H9 (cell line): ENCODE measurements around the gene AHDC1. TPM values are rescaled to one million over a fixed set of nuclear protein-coding genes. Genes with fewer than 3 reads are reported as not detected.

ENCODE experiments used
- DNase-seq: peaks from one replicate; pipeline ENCODE4 v3.0.0-alpha.2; 2017
- H2AFZ ChIP-seq: one replicate; pipeline ENCODE4 v1.6.1; 2013; ENCODE audit warnings: mild to moderate bottlenecking, low read length, control low read depth, moderate library complexity
- H2AK5ac ChIP-seq: 2 replicates; pipeline ENCODE4 v1.6.1; 2013; ENCODE audit warnings: low read length, control low read depth, mixed read lengths; ENCODE audit not compliant: insufficient read length
- H2BK120ac ChIP-seq: one replicate; pipeline ENCODE4 v1.6.1; 2013; ENCODE audit warnings: low read depth, mild to moderate bottlenecking, low read length, control low read depth, inconsistent platforms; ENCODE audit not compliant: poor library complexity, severe bottlenecking
- H2BK12ac ChIP-seq: 2 replicates; pipeline ENCODE4 v1.6.1; 2013; ENCODE audit warnings: low read length, control low read depth, mixed read lengths, low read depth; ENCODE audit not compliant: insufficient read length
- H2BK15ac ChIP-seq: 2 replicates; pipeline ENCODE4 v1.6.1; 2013; ENCODE audit warnings: low read depth, low read length, control low read depth
- H2BK20ac ChIP-seq: one replicate; pipeline ENCODE4 v1.6.1; 2013; ENCODE audit warnings: low read depth, mild to moderate bottlenecking, low read length, control low read depth, inconsistent platforms; ENCODE audit not compliant: poor library complexity, severe bottlenecking
- H2BK5ac ChIP-seq: 2 replicates; pipeline ENCODE4 v1.6.1; 2013; ENCODE audit warnings: low read length, control low read depth, mixed read lengths; ENCODE audit not compliant: insufficient read length
- H3K14ac ChIP-seq: 2 replicates; pipeline ENCODE4 v1.6.1; 2013; ENCODE audit warnings: low read length, control low read depth; ENCODE audit not compliant: insufficient read depth
- H3K18ac ChIP-seq: 2 replicates; pipeline ENCODE4 v1.6.1; 2013; ENCODE audit warnings: low read depth, mild to moderate bottlenecking, mixed read lengths, low read length, control low read depth; ENCODE audit not compliant: insufficient read length
- H3K23ac ChIP-seq: 2 replicates; pipeline ENCODE4 v1.6.1; 2013; ENCODE audit warnings: low read length, control low read depth, mixed read lengths, low read depth; ENCODE audit not compliant: insufficient read length
- H3K23me2 ChIP-seq: 2 replicates; pipeline ENCODE4 v1.6.1; 2013; ENCODE audit warnings: low read depth, mild to moderate bottlenecking, mixed read lengths, low read length, control low read depth; ENCODE audit not compliant: insufficient read length, poor library complexity, severe bottlenecking
- H3K27ac ChIP-seq: 2 replicates; pipeline ENCODE4 v1.5.1; 2013; ENCODE audit warnings: low read length, control low read depth, mixed read lengths, low read depth; ENCODE audit not compliant: insufficient read length
- H3K27me3 ChIP-seq: 2 replicates; pipeline ENCODE4 v1.6.1; 2013; ENCODE audit warnings: low read length, control low read depth, inconsistent platforms; ENCODE audit not compliant: insufficient read depth
- H3K4ac ChIP-seq: 2 replicates; pipeline ENCODE4 v1.6.1; 2013; ENCODE audit warnings: low read depth, mild to moderate bottlenecking, control low read depth, inconsistent platforms, low read length, moderate library complexity
- H3K4me1 ChIP-seq: 2 replicates; pipeline ENCODE4 v1.6.1; 2013; ENCODE audit warnings: low read length, control low read depth, inconsistent platforms; ENCODE audit not compliant: insufficient read depth
- H3K4me2 ChIP-seq: 2 replicates; pipeline ENCODE4 v1.6.1; 2013; ENCODE audit warnings: low read length, control low read depth, mixed read lengths; ENCODE audit not compliant: insufficient read length, insufficient read depth
- H3K56ac ChIP-seq: 2 replicates; pipeline ENCODE4 v1.6.1; 2013; ENCODE audit warnings: low read depth, mild to moderate bottlenecking, mixed read lengths, low read length, control low read depth; ENCODE audit not compliant: insufficient read length
- H3K79me1 ChIP-seq: 2 replicates; pipeline ENCODE4 v1.6.1; 2013; ENCODE audit warnings: low read depth, mild to moderate bottlenecking, moderate library complexity, low read length, control low read depth, inconsistent platforms; ENCODE audit not compliant: insufficient read depth, poor library complexity, severe bottlenecking
- H3K79me2 ChIP-seq: 2 replicates; pipeline ENCODE4 v1.6.1; 2013; ENCODE audit warnings: low read length, control low read depth, inconsistent platforms; ENCODE audit not compliant: insufficient read depth
- H3K9ac ChIP-seq: 2 replicates; pipeline ENCODE4 v1.6.1; 2013; ENCODE audit warnings: low read length, control low read depth, mixed read lengths; ENCODE audit not compliant: insufficient read length; ENCODE audit errors: extremely low read depth
- H3K9me3 ChIP-seq: one replicate; pipeline ENCODE4 v1.6.1; 2013; ENCODE audit warnings: low read depth, low read length, inconsistent platforms; ENCODE audit not compliant: control insufficient read depth
- H3T11ph ChIP-seq: one replicate; pipeline ENCODE4 v1.6.1; 2013; ENCODE audit warnings: mild to moderate bottlenecking, low read length, control low read depth, inconsistent platforms
- H4K20me1 ChIP-seq: one replicate; pipeline ENCODE4 v1.6.1; 2013; ENCODE audit not compliant: control insufficient read depth, insufficient read length, insufficient read depth
- H4K5ac ChIP-seq: 2 replicates; pipeline ENCODE4 v1.6.1; 2013; ENCODE audit warnings: low read depth, mild to moderate bottlenecking, mixed read lengths, low read length, control low read depth; ENCODE audit not compliant: insufficient read length
- H4K8ac ChIP-seq: replicated peaks from 2 replicates; pipeline ENCODE4 v1.6.1; 2013; ENCODE audit warnings: low read length, control low read depth, mixed read lengths, low read depth; ENCODE audit not compliant: insufficient read length
- H4K91ac ChIP-seq: 2 replicates; pipeline ENCODE4 v1.6.1; 2013; ENCODE audit warnings: low read depth, mild to moderate bottlenecking, moderate library complexity, mixed read lengths, low read length, control low read depth; ENCODE audit not compliant: insufficient read length
- H3K27ac Mint-ChIP-seq, 3 experiments: 2 replicates in 2 of 3; 3 replicates in 1 of 3; pipeline ENCODE4 v1.8.0; 2020 to 2021; ENCODE audit warnings: mixed read lengths in 3 of 3, mild to moderate bottlenecking in 1 of 3, moderate library complexity in 1 of 3
- H3K27me3 Mint-ChIP-seq: 2 replicates; pipeline ENCODE4 v1.8.0; 2021; ENCODE audit warnings: low read depth, mild to moderate bottlenecking, moderate library complexity, mixed read lengths
- H3K36me3 Mint-ChIP-seq, 3 experiments: 2 replicates in 2 of 3; 3 replicates in 1 of 3; pipeline ENCODE4 v1.8.0; 2020 to 2021; ENCODE audit warnings: low read depth in 3 of 3, mixed read lengths in 3 of 3; ENCODE audit not compliant: insufficient read depth in 1 of 3
- H3K4me1 Mint-ChIP-seq, 2 experiments: 2 replicates each; pipeline ENCODE4 v1.8.0; 2020; ENCODE audit warnings: mixed read lengths in 2 of 2
- H3K4me3 Mint-ChIP-seq, 2 experiments: 2 replicates in 1 of 2; 3 replicates in 1 of 2; pipeline ENCODE4 v1.8.0; 2020 to 2021; ENCODE audit warnings: mild to moderate bottlenecking in 2 of 2, mixed read lengths in 2 of 2, moderate library complexity in 1 of 2
- H3K9me3 Mint-ChIP-seq, 2 experiments: 2 replicates in 1 of 2; 3 replicates in 1 of 2; pipeline ENCODE4 v1.8.0; 2020; ENCODE audit warnings: mild to moderate bottlenecking in 2 of 2, mixed read lengths in 2 of 2, moderate library complexity in 1 of 2
- CTCF ChIP-seq: fragments of 200-600 bp; sonication (generic); conservative IDR thresholded peaks from 3 replicates; pipeline ENCODE4 v1.8.0; 2021; ENCODE audit warnings: antibody characterized with exemption, mild to moderate bottlenecking
- total RNA-seq: library from RNA; stranded (reverse); gene quantifications from 2 replicates; pipeline ENCODE4 v1.2.1, GENCODE V29; 2021

AHDC1 gene
- total RNA-seq, 1 experiment from 2014 or later = 29.4 TPM

GRCh38 chr1:27601321-27601770, 2.6 kb downstream of the AHDC1 start:
- peaks cover 4% of the 10 kb centered on the region for H4K20me1 ChIP-seq

More at GRCh38 chr1:27601321-27601770, 2.6 kb downstream of the AHDC1 start:
- H2BK120ac ChIP-seq = no peak overlapping the region
- no peak for TF ChIP-seq CTCF
- no peak overlapping the region for H4K8ac ChIP-seq
- H2BK5ac ChIP-seq = no peak overlapping the region
- no peaks in the 10 kb centered on the region; the same call in 1 of the 2 replicates for H3K27me3 ChIP-seq
- no peak overlapping the region for H2BK15ac ChIP-seq
- H2AK5ac ChIP-seq = no peak overlapping the region
- no peaks in the 10 kb centered on the region for H3K9me3 ChIP-seq
- H3K79me1 ChIP-seq = peaks cover 2% of the 10 kb centered on the region
- H2BK20ac ChIP-seq = no peak overlapping the region
- H3T11ph ChIP-seq = no peak overlapping the region
- no peak overlapping the region for H2BK12ac ChIP-seq
- peaks cover 6% of the 10 kb centered on the region for H3K23me2 ChIP-seq
- no peak overlapping the region for H4K91ac ChIP-seq
- no peak overlapping the region for H3K18ac ChIP-seq
- no peak overlapping the region for H3K4me2 ChIP-seq
- no peak overlapping the region for H3K23ac ChIP-seq
- Mint-ChIP-seq H3K27me3 (peaks cover 2% of the 10 kb centered on the region), H3K27ac (no peak overlapping the region), H3K36me3 (peaks cover 0 to 1% (median 0%) of the 10 kb centered on the region in 3 experiments; a peak in 1 of 7 replicates), H3K4me1 (peaks cover 51 to 60% of the 10 kb centered on the region in 2 experiments), H3K9me3 (no peaks in the 10 kb centered on the region), H3K4me3 (peak overlapping the region; percentile 6 to 35; a peak in 4 of 5 replicates)
- H3K9ac ChIP-seq = no peak overlapping the region
- H3K27ac ChIP-seq = no peak overlapping the region
- peaks cover 20% of the 10 kb centered on the region; the same call in 1 of the 2 replicates for H3K79me2 ChIP-seq
- DNase-seq = no peak
- no peak overlapping the region for H2AFZ ChIP-seq
- no peak overlapping the region for H3K4ac ChIP-seq
- no peak overlapping the region for H4K5ac ChIP-seq
- no peak overlapping the region for H3K14ac ChIP-seq
- H3K4me1 ChIP-seq = peaks cover 24% of the 10 kb centered on the region
- H3K56ac ChIP-seq = no peak overlapping the region
